Nephron (organoid): ENCODE measurements around the gene COL16A1.

Source experiments
- H3K27ac Mint-ChIP-seq, 3 experiments: 2 replicates each; pipeline ENCODE4 v1.8.0; 2020; ENCODE audit warnings: mixed read lengths in 3 of 3, mild to moderate bottlenecking in 2 of 3, moderate library complexity in 1 of 3
- H3K27me3 Mint-ChIP-seq: 2 replicates; pipeline ENCODE4 v1.8.0; 2021; ENCODE audit warnings: low read depth, mild to moderate bottlenecking, moderate library complexity, mixed read lengths
- H3K36me3 Mint-ChIP-seq: 2 replicates; pipeline ENCODE4 v1.8.0; 2020; ENCODE audit warnings: low read depth, mixed read lengths
- H3K4me1 Mint-ChIP-seq: 2 replicates; pipeline ENCODE4 v1.8.0; 2020; ENCODE audit warnings: mixed read lengths
- H3K4me3 Mint-ChIP-seq, 3 experiments: 2 replicates each; pipeline ENCODE4 v1.8.0; 2020; ENCODE audit warnings: mild to moderate bottlenecking in 3 of 3, mixed read lengths in 3 of 3, moderate library complexity in 2 of 3
- H3K9me3 Mint-ChIP-seq: 2 replicates; pipeline ENCODE4 v1.8.0; 2020; ENCODE audit warnings: mixed read lengths
- CTCF ChIP-seq, 3 experiments: fragments of 200-600 bp; sonication (generic); IDR thresholded peaks; one replicate each; pipeline ENCODE4 v1.5.0; 2021; ENCODE audit warnings: antibody characterized with exemption in 3 of 3; ENCODE audit not compliant: unreplicated experiment in 3 of 3

The COL16A1 gene

GRCh38 chr1:31640179-31640578 is 63.6 kb downstream of the COL16A1 start:
- no peak overlapping the region for H3K27ac Mint-ChIP-seq
- H3K36me3 Mint-ChIP-seq: no peaks in the 10 kb centered on the region
- no peaks in the 10 kb centered on the region for H3K9me3 Mint-ChIP-seq
- TF ChIP-seq CTCF (IDR thresholded peaks at IDR 0.05; ENCODE audit: unreplicated experiment in 3 of 3): no peak
- H3K4me1 Mint-ChIP-seq: peaks cover 36% of the 10 kb centered on the region
- no peaks in the 10 kb centered on the region for H3K27me3 Mint-ChIP-seq
- no peak overlapping the region for H3K4me3 Mint-ChIP-seq

GRCh38 chr1:31639543-31639942 is 64.3 kb downstream of the COL16A1 start:
- peaks cover 2% of the 10 kb centered on the region for H3K36me3 Mint-ChIP-seq
- H3K27me3 Mint-ChIP-seq: no peaks in the 10 kb centered on the region
- H3K4me1 Mint-ChIP-seq: peaks cover 31% of the 10 kb centered on the region
- no peaks in the 10 kb centered on the region for H3K9me3 Mint-ChIP-seq
- no peak overlapping the region for H3K4me3 Mint-ChIP-seq
- no peak overlapping the region for H3K27ac Mint-ChIP-seq
- no peak for TF ChIP-seq CTCF (IDR thresholded peaks at IDR 0.05; ENCODE audit: unreplicated experiment in 3 of 3)

GRCh38 chr1:31637915-31638673 is 65.7 kb downstream of the COL16A1 start:
- peak overlapping the region in 2 of 3 experiments; percentile 4 to 40 for H3K27ac Mint-ChIP-seq
- H3K4me3 Mint-ChIP-seq: peak overlapping the region in 1 of 3 experiments; percentile 24
- H3K36me3 Mint-ChIP-seq: peaks cover 3% of the 10 kb centered on the region
- peaks cover 23% of the 10 kb centered on the region for H3K4me1 Mint-ChIP-seq
- no peaks in the 10 kb centered on the region for H3K9me3 Mint-ChIP-seq
- H3K27me3 Mint-ChIP-seq: no peaks in the 10 kb centered on the region
- no peak for TF ChIP-seq CTCF (IDR thresholded peaks at IDR 0.05; ENCODE audit: unreplicated experiment in 3 of 3)

- Mint-ChIP-seq H3K4me3 (no peak overlapping the region), H3K36me3 (peaks cover 24% of the 10 kb centered on the region), H3K9me3 (no peaks in the 10 kb centered on the region), H3K4me1 (peaks cover 17% of the 10 kb centered on the region), H3K27ac (no peak overlapping the region), H3K27me3 (no peaks in the 10 kb centered on the region)
- TF ChIP-seq CTCF (IDR thresholded peaks at IDR 0.05; ENCODE audit: unreplicated experiment in 3 of 3): no peak
Observed at GRCh38 chr1:31633117-31633516, 70.7 kb downstream of the COL16A1 start.

GRCh38 chr1:31632649-31633048 is 71.2 kb downstream of the COL16A1 start:
- Mint-ChIP-seq H3K36me3 (peaks cover 26% of the 10 kb centered on the region), H3K27ac (no peak overlapping the region), H3K4me1 (peaks cover 17% of the 10 kb centered on the region), H3K27me3 (no peaks in the 10 kb centered on the region), H3K9me3 (no peaks in the 10 kb centered on the region), H3K4me3 (no peak overlapping the region)
- TF ChIP-seq CTCF (IDR thresholded peaks at IDR 0.05; ENCODE audit: unreplicated experiment in 3 of 3): no peak
